Thoracic aorta (tissue), 2 donors: ENCODE measurements around the gene RPN1. TPM values are rescaled to one million over a fixed set of nuclear protein-coding genes. Genes with fewer than 3 reads are reported as not detected.

Experiments used
- ATAC-seq: fragments of 150-250 bp; one replicate; pipeline ENCODE4 v1.8.0; 2017; ENCODE audit warnings: low read depth; ENCODE audit not compliant: insufficient number of reproducible peaks, low FRiP score
- DNase-seq: peaks from one replicate; pipeline ENCODE4 v3.0.0-alpha.2; 2020; ENCODE audit warnings: low spot score
- H3K27ac ChIP-seq, 2 donors: fragments of 200-600 bp; sonication (generic); 1 replicate in 1 of 2; 2 replicates in 1 of 2; pipeline ENCODE4 v1.5.1; 2016; ENCODE audit warnings: mild to moderate bottlenecking in 2 of 2, moderate library complexity in 2 of 2
- H3K27me3 ChIP-seq: fragments of 200-600 bp; sonication (generic); replicated peaks from 2 replicates; pipeline ENCODE4 v1.6.0; 2016; ENCODE audit warnings: mild to moderate bottlenecking; ENCODE audit not compliant: insufficient read depth
- H3K36me3 ChIP-seq: fragments of 200-600 bp; sonication (generic); one replicate; pipeline ENCODE4 v1.5.1; 2016
- H3K4me1 ChIP-seq, 2 donors: fragments of 200-600 bp; sonication (generic); 1 replicate in 1 of 2; 2 replicates in 1 of 2; pipeline versions ENCODE4 v1.5.1 to v1.6.0; 2016; ENCODE audit warnings: low read depth in 2 of 2, mild to moderate bottlenecking in 1 of 2; ENCODE audit not compliant: control insufficient read depth in 1 of 2
- H3K4me3 ChIP-seq: fragments of 200-600 bp; sonication (generic); 2 replicates; pipeline ENCODE4 v1.5.1; 2016; ENCODE audit warnings: mild to moderate bottlenecking
- H3K9me3 ChIP-seq: fragments of 200-600 bp; sonication (generic); 2 replicates; pipeline ENCODE4 v1.5.1; 2016
- total RNA-seq, 2 donors: library from RNA; depleted of rRNA; stranded (reverse); fragments of >200 nt; gene quantifications; one replicate each; pipeline versions ENCODE4 v1.1.0 to v1.2.3, GENCODE V29; 2016
- TF ChIP-seq, protein P1 (sequence below): fragments of 200-600 bp; sonication (generic); IDR thresholded peaks from one replicate; pipeline ENCODE4 v1.5.1; 2019; ENCODE audit warnings: antibody characterized with exemption

The RPN1 gene
- total RNA-seq, 2 donors from 2014 or later: 202 to 227 TPM

- H3K36me3 ChIP-seq: no peaks in the 10 kb centered on the region
- no peak for ATAC-seq
These were observed 2.2 kb downstream of the RPN1 start for GRCh38 chr3:128648402-128648801.

GRCh38 chr3:128647307-128647706 lies 3.3 kb downstream of the RPN1 start:
- Histone ChIP-seq H3K9me3 (no peaks in the 10 kb centered on the region), H3K27ac (no peak overlapping the region), H3K36me3 (no peaks in the 10 kb centered on the region), H3K4me1 (peaks cover 8 to 29% of the 10 kb centered on the region in 2 donors), H3K27me3 (no peaks in the 10 kb centered on the region), H3K4me3 (no peak overlapping the region)
- ATAC-seq (no peak), DNase-seq (no peak)
- TF ChIP-seq, protein P1, sequence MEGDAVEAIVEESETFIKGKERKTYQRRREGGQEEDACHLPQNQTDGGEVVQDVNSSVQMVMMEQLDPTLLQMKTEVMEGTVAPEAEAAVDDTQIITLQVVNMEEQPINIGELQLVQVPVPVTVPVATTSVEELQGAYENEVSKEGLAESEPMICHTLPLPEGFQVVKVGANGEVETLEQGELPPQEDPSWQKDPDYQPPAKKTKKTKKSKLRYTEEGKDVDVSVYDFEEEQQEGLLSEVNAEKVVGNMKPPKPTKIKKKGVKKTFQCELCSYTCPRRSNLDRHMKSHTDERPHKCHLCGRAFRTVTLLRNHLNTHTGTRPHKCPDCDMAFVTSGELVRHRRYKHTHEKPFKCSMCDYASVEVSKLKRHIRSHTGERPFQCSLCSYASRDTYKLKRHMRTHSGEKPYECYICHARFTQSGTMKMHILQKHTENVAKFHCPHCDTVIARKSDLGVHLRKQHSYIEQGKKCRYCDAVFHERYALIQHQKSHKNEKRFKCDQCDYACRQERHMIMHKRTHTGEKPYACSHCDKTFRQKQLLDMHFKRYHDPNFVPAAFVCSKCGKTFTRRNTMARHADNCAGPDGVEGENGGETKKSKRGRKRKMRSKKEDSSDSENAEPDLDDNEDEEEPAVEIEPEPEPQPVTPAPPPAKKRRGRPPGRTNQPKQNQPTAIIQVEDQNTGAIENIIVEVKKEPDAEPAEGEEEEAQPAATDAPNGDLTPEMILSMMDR: no peak

More at GRCh38 chr3:128648402-128648801, 2.2 kb downstream of the RPN1 start:
- no peak overlapping the region for H3K27ac ChIP-seq
- H3K4me3 ChIP-seq: no peak overlapping the region
- no peaks in the 10 kb centered on the region for H3K9me3 ChIP-seq
- no peaks in the 10 kb centered on the region for H3K27me3 ChIP-seq
- peaks cover 8 to 29% of the 10 kb centered on the region in 2 donors for H3K4me1 ChIP-seq
- no peak for DNase-seq
- TF ChIP-seq, protein P1: no peak

GRCh38 chr3:128634075-128634611 lies 16.5 kb downstream of the RPN1 start:
- H3K27ac ChIP-seq: no peak overlapping the region
- no peaks in the 10 kb centered on the region for H3K9me3 ChIP-seq
- H3K36me3 ChIP-seq: peaks cover 22% of the 10 kb centered on the region
- no peaks in the 10 kb centered on the region for H3K27me3 ChIP-seq
- H3K4me1 ChIP-seq: no peaks in the 10 kb centered on the region
- DNase-seq (no peak), ATAC-seq (no peak)
- TF ChIP-seq, protein P1: no peak
- H3K4me3 ChIP-seq: no peak overlapping the region

DNA sequence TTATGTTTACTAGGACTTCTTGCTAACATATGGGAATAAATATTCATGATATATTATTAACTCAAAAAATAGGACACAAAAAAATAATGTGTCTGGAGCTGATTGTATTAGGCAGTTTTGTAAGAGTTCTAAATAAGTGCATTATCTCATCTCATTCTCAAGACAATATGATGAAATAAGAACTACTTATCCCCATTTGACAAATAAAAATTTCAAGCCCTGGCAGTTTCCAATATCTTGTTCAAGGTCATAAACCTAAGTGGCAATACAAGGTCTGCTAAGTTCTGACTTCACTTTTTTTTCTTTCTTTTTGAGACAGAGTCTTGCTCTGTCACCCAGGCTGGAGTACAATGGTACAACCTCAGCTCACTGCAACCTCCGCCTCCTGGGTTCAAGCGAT lies 18.3 kb downstream of the RPN1 start:
- no peak overlapping the region for H3K27ac ChIP-seq
- H3K36me3 ChIP-seq: peaks cover 23% of the 10 kb centered on the region
- H3K9me3 ChIP-seq: no peaks in the 10 kb centered on the region
- H3K27me3 ChIP-seq: no peaks in the 10 kb centered on the region
- DNase-seq (no peak), ATAC-seq (no peak)
- H3K4me1 ChIP-seq: no peaks in the 10 kb centered on the region
- no peak overlapping the region for H3K4me3 ChIP-seq
- TF ChIP-seq, protein P1: no peak

DNA sequence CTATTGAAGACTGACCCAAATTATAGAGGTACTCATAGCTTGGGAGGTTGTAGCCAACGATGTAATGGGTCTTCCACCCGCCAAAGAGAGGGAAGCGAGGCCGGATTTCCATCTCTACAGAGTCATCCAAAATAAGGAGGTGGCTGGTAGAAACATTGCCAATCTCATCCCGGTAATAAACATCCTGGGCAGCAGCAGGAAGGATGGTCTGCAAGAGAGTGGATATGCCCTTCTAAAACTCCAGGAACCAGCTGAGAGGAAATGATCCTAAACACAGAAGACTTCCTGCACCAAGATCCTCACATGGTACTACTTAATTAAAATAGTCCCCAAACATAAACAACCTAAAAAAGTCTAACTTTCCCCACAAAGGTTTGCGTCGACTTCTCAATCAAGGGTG lies 20.7 kb downstream of the RPN1 start:
- H3K9me3 ChIP-seq: no peaks in the 10 kb centered on the region
- no peaks in the 10 kb centered on the region for H3K4me1 ChIP-seq
- ATAC-seq (no peak), DNase-seq (no peak)
- no peaks in the 10 kb centered on the region for H3K27me3 ChIP-seq
- no peak overlapping the region for H3K27ac ChIP-seq
- peaks cover 38% of the 10 kb centered on the region for H3K36me3 ChIP-seq
- H3K4me3 ChIP-seq: no peak overlapping the region
- TF ChIP-seq, protein P1: no peak
